GM18499 (cell line): ENCODE results near the gene HTR2B.
"Not testable (repeated sequence)": the region's sequence is repeated elsewhere in the genome, so short reads cannot be mapped to it uniquely, and the experiment has no call there.

Experiments
- ATAC-seq: cut with Tn5 transposase; IDR thresholded peaks from one replicate; pipeline ENCODE4 v1.9.1; 2021; ENCODE audit warnings: moderate number of reproducible peaks; ENCODE audit not compliant: insufficient read depth, unreplicated experiment

Gene HTR2B

GRCh38 chr2:231100321-231100720, 24.5 kb downstream of the HTR2B start:
- ATAC-seq: not testable (repeated sequence)

GRCh38 chr2:231099918-231100317, 24.9 kb downstream of the HTR2B start:
- no peak for ATAC-seq

GRCh38 chr2:231094736-231095346, 30.0 kb downstream of the HTR2B start:
- no peak for ATAC-seq

- no peak for ATAC-seq
Measured at GRCh38 chr2:231093933-231094332, 30.9 kb downstream of the HTR2B start.

GRCh38 chr2:231088754-231089153, 36.1 kb downstream of the HTR2B start:
- no peak for ATAC-seq

GRCh38 chr2:231084565-231084964, 40.3 kb downstream of the HTR2B start:
- no peak for ATAC-seq

- no peak for ATAC-seq
Measured at GRCh38 chr2:231069379-231070054, 55.3 kb downstream of the HTR2B start.

GRCh38 chr2:231068525-231069222, 56.2 kb downstream of the HTR2B start:
- ATAC-seq: no peak

GRCh38 chr2:231067531-231067930, 57.3 kb downstream of the HTR2B start:
- ATAC-seq: not testable (repeated sequence)

GRCh38 chr2:231065966-231066365, 58.9 kb downstream of the HTR2B start:
- no peak for ATAC-seq

- no peak for ATAC-seq
Measured at GRCh38 chr2:231063347-231063746, 61.5 kb downstream of the HTR2B start.

GRCh38 chr2:231062776-231063175, 62.1 kb downstream of the HTR2B start:
- no peak for ATAC-seq

- no peak for ATAC-seq
Measured at GRCh38 chr2:231059756-231060155, 65.1 kb downstream of the HTR2B start.

GRCh38 chr2:231058761-231059550, 65.9 kb downstream of the HTR2B start:
- ATAC-seq: no peak
